HG03571 (cell line): Measurements from ENCODE around the gene CYP19A1.

ENCODE experiments used
- ATAC-seq: cut with Tn5 transposase; IDR thresholded peaks from one replicate; pipeline ENCODE4 v1.9.1; 2021; ENCODE audit not compliant: unreplicated experiment

CYP19A1 gene

GRCh38 chr15:51327081-51327480 lies 11.3 kb downstream of the CYP19A1 start:
- ATAC-seq: no peak

- ATAC-seq: no peak
Observed at GRCh38 chr15:51325167-51325566, 13.2 kb downstream of the CYP19A1 start.

- no peak for ATAC-seq
Observed at GRCh38 chr15:51323749-51324148, 14.6 kb downstream of the CYP19A1 start.

- no peak for ATAC-seq
Observed at GRCh38 chr15:51322621-51323296, 15.6 kb downstream of the CYP19A1 start.

GRCh38 chr15:51321316-51321715 lies 17.1 kb downstream of the CYP19A1 start:
- ATAC-seq: no peak

GRCh38 chr15:51320843-51321242 lies 17.6 kb downstream of the CYP19A1 start:
- ATAC-seq: no peak

- no peak for ATAC-seq
Observed at GRCh38 chr15:51319539-51319938, 18.9 kb downstream of the CYP19A1 start.

- ATAC-seq: no peak
Observed at GRCh38 chr15:51318382-51319150, 19.8 kb downstream of the CYP19A1 start.

- ATAC-seq: no peak
Observed at GRCh38 chr15:51316636-51317035, 21.8 kb downstream of the CYP19A1 start.

- no peak for ATAC-seq
Observed at GRCh38 chr15:51315726-51316125, 22.7 kb downstream of the CYP19A1 start.

- ATAC-seq: no peak
Observed at GRCh38 chr15:51314391-51315337, 23.7 kb downstream of the CYP19A1 start.

GRCh38 chr15:51313644-51314280 lies 24.6 kb downstream of the CYP19A1 start:
- ATAC-seq: no peak

- no peak for ATAC-seq
Observed at GRCh38 chr15:51313074-51313393, 25.4 kb downstream of the CYP19A1 start.

GRCh38 chr15:51312166-51313073 lies 26.0 kb downstream of the CYP19A1 start:
- no peak for ATAC-seq

- ATAC-seq: no peak
Observed at GRCh38 chr15:51311510-51311909, 26.9 kb downstream of the CYP19A1 start.

GRCh38 chr15:51310064-51310463 lies 28.3 kb downstream of the CYP19A1 start:
- ATAC-seq: no peak

- no peak for ATAC-seq
Observed at GRCh38 chr15:51307811-51308210, 30.6 kb downstream of the CYP19A1 start.

- ATAC-seq: no peak
Observed at GRCh38 chr15:51307325-51307724, 31.1 kb downstream of the CYP19A1 start.

- no peak for ATAC-seq
Observed at GRCh38 chr15:51303462-51303980, 34.9 kb downstream of the CYP19A1 start.

GRCh38 chr15:51302480-51302879 lies 35.9 kb downstream of the CYP19A1 start:
- ATAC-seq: no peak
